ENCODE data around the gene ENDOU. TPM values are rescaled to one million over a fixed set of nuclear protein-coding genes. Genes with fewer than 3 reads are reported as not detected.

ENDOU gene
- total and polyA plus RNA-seq, 2 experiments from 2014 or later, result 0.24 to 1.3 TPM

DNA sequence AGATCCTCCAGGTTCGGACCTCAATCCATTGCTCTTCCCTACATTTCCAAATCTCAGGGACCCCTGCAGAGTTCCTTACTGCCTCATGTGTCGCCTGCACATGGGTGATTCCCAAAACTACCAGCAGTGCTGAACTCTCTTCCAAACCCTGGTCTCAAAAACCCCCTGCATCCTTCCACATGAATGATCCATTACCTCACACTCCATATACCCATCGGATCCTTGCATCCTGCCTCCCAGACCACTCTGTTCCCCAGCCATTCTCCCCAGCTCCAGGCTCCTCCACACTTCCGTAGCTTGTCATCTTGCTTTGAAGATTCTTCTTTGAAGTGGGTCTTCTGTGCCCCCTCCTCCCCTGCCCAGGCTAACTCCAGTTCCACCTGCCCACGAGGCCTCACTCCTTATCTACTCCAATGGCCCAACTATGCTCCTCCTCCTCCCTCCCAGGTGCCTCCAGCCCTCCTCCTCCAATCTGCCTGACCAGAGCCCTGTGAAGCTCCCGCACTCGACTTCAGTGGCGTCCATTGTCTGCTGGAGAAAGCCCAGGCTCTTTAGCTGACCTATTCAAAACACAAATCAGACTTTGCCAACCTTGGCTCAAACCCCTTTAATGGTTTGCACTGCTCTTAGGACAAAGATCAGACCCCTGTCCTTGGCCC is 19.6 kb upstream of the ENDOU start:
- TF ChIP-seq, protein P1, sequence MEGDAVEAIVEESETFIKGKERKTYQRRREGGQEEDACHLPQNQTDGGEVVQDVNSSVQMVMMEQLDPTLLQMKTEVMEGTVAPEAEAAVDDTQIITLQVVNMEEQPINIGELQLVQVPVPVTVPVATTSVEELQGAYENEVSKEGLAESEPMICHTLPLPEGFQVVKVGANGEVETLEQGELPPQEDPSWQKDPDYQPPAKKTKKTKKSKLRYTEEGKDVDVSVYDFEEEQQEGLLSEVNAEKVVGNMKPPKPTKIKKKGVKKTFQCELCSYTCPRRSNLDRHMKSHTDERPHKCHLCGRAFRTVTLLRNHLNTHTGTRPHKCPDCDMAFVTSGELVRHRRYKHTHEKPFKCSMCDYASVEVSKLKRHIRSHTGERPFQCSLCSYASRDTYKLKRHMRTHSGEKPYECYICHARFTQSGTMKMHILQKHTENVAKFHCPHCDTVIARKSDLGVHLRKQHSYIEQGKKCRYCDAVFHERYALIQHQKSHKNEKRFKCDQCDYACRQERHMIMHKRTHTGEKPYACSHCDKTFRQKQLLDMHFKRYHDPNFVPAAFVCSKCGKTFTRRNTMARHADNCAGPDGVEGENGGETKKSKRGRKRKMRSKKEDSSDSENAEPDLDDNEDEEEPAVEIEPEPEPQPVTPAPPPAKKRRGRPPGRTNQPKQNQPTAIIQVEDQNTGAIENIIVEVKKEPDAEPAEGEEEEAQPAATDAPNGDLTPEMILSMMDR (IDR thresholded peaks at IDR 0.05; ENCODE audit: low read depth, low read length), result no peak
- Histone ChIP-seq H3K36me3 (no peaks in the 10 kb centered on the region), H3K9me3 (ENCODE audit: low read depth) (no peaks in the 10 kb centered on the region), H3K27ac (no peak overlapping the region), H3K4me1 (ENCODE audit: low read depth) (peaks cover 11% of the 10 kb centered on the region), H3K4me3 (no peak overlapping the region), H3K27me3 (no peaks in the 10 kb centered on the region)
- DNase-seq (ENCODE audit: low read depth in 1 of 2, low spot score in 1 of 2), result no peak

DNA sequence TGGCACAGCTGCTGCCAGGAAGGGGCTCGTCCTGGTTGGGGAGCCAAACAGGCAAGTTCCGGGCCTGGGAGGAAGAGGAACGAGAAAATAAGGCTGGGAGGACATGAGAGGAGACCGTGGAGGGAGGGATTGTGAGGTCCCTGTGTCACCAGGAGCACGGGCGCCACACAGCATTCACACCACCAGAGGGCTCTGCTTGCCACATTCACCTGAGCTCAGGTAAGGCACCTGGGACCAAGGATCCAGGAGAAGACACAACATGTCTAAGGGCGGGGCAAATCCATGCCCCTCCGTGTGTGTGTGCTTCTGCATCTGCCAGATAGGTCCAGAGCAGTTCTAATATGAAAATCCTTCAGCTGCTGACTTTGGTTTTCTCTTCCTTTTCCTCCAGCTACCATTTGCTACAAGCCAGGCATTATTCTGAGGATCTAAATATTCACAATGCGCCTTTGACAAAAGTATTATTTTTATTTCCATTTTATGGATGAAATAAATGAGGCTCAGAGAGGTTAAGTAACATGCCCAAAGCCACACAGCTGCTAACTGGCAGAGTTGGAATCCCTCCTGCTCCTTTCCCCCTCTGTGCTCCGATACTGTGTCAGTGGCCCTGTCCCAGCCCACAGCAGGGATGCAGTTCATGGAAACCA is 18.8 kb upstream of the ENDOU start:
- Histone ChIP-seq H3K36me3 (no peaks in the 10 kb centered on the region), H3K4me1 (ENCODE audit: low read depth) (peaks cover 11% of the 10 kb centered on the region), H3K4me3 (no peak overlapping the region), H3K27me3 (no peaks in the 10 kb centered on the region), H3K27ac (no peak overlapping the region), H3K9me3 (ENCODE audit: low read depth) (no peaks in the 10 kb centered on the region)
- TF ChIP-seq, protein P1 (IDR thresholded peaks at IDR 0.05; ENCODE audit: low read depth, low read length), result peak; percentile 20
- no peak for DNase-seq (ENCODE audit: low read depth in 1 of 2, low spot score in 1 of 2)

DNA sequence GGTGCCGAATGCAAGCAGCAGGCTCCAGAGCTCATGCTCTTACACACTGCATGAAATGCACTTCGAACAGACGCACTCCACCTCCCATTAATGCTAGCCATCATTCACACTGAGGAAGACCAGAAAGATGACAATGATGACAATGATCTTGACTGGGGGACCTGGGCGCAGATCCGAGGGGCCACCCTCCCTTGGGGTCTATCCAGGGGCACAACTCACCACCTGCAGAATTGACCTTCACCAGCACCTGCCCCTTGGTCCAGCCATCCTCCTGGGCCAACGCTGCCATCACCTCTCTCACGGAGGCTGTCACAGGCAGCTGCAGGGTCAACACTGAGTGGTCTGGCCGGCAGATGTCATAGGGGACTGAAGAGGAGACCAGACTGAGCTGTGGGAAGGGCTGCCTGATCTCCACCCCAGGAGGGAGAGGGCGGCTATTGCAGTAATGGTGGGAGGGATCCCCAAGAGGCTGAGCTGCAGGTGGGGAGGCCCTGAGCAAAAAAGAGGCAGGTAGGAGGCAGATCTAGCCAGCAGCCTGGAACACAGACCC is 18.1 kb upstream of the ENDOU start:
- DNase-seq (ENCODE audit: low read depth in 1 of 2, low spot score in 1 of 2), result no peak
- no peaks in the 10 kb centered on the region for H3K36me3 ChIP-seq
- H3K4me3 ChIP-seq, result no peak overlapping the region
- TF ChIP-seq, protein P1 (IDR thresholded peaks at IDR 0.05; ENCODE audit: low read depth, low read length), result no peak
- H3K9me3 ChIP-seq (ENCODE audit: low read depth), result no peaks in the 10 kb centered on the region
- no peaks in the 10 kb centered on the region for H3K27me3 ChIP-seq
- H3K27ac ChIP-seq, result no peak overlapping the region
- H3K4me1 ChIP-seq (ENCODE audit: low read depth), result peaks cover 11% of the 10 kb centered on the region

DNA sequence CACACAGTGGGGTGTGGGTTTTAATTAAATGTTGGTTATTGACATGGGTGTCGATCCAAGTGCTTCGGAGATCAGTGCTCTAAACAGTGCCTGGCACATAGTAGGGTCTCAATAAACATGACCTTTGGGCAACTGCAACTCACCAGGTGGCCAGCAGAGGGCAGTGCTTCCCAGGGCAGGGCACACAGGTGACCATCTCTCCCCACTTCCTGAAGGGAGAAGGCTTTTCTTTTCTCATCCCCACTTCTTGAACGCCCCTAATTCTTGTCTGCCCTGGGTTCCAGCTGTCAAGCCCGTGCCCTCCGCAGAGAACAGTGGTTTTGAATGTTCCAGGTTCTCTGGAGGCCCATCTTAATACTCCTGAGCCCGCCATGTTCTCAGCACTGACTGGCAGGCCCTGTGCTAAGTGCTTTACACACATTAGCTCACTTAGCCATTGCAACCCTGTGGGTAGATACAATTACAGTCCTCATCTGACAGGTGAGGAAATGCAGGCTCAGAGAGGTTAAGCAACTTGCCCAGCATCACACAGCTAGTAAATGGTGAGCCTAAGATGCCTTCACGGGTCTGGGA is 17.0 kb upstream of the ENDOU start:
- DNase-seq (ENCODE audit: low read depth in 1 of 2, low spot score in 1 of 2), result peak in 1 of 2 donors; percentile 38
- TF ChIP-seq, protein P1 (IDR thresholded peaks at IDR 0.05; ENCODE audit: low read depth, low read length), result peak; percentile 98
- Histone ChIP-seq H3K9me3 (ENCODE audit: low read depth) (no peaks in the 10 kb centered on the region), H3K36me3 (no peaks in the 10 kb centered on the region), H3K27me3 (no peaks in the 10 kb centered on the region), H3K4me3 (no peak overlapping the region), H3K27ac (no peak overlapping the region), H3K4me1 (ENCODE audit: low read depth) (peaks cover 13% of the 10 kb centered on the region)

DNA sequence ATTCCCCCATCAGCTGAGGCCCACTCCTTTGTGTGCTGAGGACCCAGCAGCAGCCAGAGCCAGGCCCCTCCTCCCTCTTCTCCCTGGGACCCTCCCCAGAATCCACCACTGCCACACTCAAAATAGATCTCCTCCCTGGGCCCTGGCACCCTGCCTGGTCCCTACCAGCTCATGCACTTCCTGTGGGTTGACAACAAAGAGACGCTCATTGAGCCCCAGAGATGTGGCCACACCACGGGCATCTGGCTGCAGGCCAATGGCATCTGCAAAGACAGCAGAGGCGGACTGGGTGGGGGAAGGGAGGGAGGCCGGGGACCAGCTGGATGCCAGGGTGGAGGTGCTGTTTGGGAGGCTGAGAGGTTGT is 16.0 kb upstream of the ENDOU start:
- no peaks in the 10 kb centered on the region for H3K36me3 ChIP-seq
- H3K27me3 ChIP-seq, result no peaks in the 10 kb centered on the region
- no peaks in the 10 kb centered on the region for H3K9me3 ChIP-seq (ENCODE audit: low read depth)
- H3K4me3 ChIP-seq, result no peak overlapping the region
- DNase-seq (ENCODE audit: low read depth in 1 of 2, low spot score in 1 of 2), result peak; percentile 28 to 68
- peaks cover 19% of the 10 kb centered on the region for H3K4me1 ChIP-seq (ENCODE audit: low read depth)
- H3K27ac ChIP-seq, result peak overlapping the region; percentile 57
- TF ChIP-seq, protein P1 (IDR thresholded peaks at IDR 0.05; ENCODE audit: low read depth, low read length), result no peak
